ENCODE results near the gene KLHL18. TPM values are rescaled to one million over a fixed set of nuclear protein-coding genes. Genes with fewer than 3 reads are reported as not detected.

The KLHL18 gene
- polyA plus RNA-seq, 1 donor from 2014 or later, result 37.0 TPM

- H3K4me3 ChIP-seq (ENCODE audit: low read length), result no peak overlapping the region
- no peaks in the 10 kb centered on the region for H3K27me3 ChIP-seq (ENCODE audit: insufficient read depth, low read depth, low read length)
- TF ChIP-seq REST (IDR thresholded peaks at IDR 0.05; ENCODE audit: borderline replicate concordance), result no peak
- no peak for TF ChIP-seq POLR2AphosphoS5 (IDR thresholded peaks at IDR 0.05)
- no peak for TF ChIP-seq EP300 (conservative IDR thresholded peaks at IDR 0.05; ENCODE audit: poor library complexity, severe bottlenecking)
- TF ChIP-seq RAD21 (conservative IDR thresholded peaks at IDR 0.05), result no peak
- TF ChIP-seq SMC3 (conservative IDR thresholded peaks at IDR 0.05; ENCODE audit: poor library complexity), result no peak
- TF ChIP-seq MXI1 (conservative IDR thresholded peaks at IDR 0.05; ENCODE audit: poor library complexity, severe bottlenecking), result no peak
- no peak for TF ChIP-seq EZH2 (IDR thresholded peaks at IDR 0.05; ENCODE audit: borderline replicate concordance, insufficient read depth, low read length, poor library complexity, severe bottlenecking)
- TF ChIP-seq TAF1 (IDR thresholded peaks at IDR 0.05; ENCODE audit: low read depth), result no peak
- no peak for TF ChIP-seq CTCF (IDR thresholded peaks at IDR 0.05; ENCODE audit: poor library complexity, severe bottlenecking)
- H3K9me3 ChIP-seq (ENCODE audit: low read length), result no peaks in the 10 kb centered on the region
- H3K4me2 ChIP-seq (ENCODE audit: low read length), result no peak overlapping the region
- H3F3A ChIP-seq (ENCODE audit: insufficient read depth, low read length, poor library complexity, severe bottlenecking), result no peaks in the 10 kb centered on the region
- H3K36me3 ChIP-seq (ENCODE audit: insufficient read depth, low read length), result peaks cover 6% of the 10 kb centered on the region
- H3K9me2 ChIP-seq (ENCODE audit: insufficient read depth, low read length), result no peaks in the 10 kb centered on the region
- no peaks in the 10 kb centered on the region for H4K20me1 ChIP-seq (ENCODE audit: insufficient read depth)
- H3K79me2 ChIP-seq (replicated peaks; ENCODE audit: insufficient read depth, low read length), result peaks cover 5% of the 10 kb centered on the region
- H3K27ac ChIP-seq (ENCODE audit: low read length), result no peak overlapping the region
- H2AFZ ChIP-seq (ENCODE audit: low read depth, low read length), result no peak overlapping the region
- no peak overlapping the region for H3K9ac ChIP-seq (ENCODE audit: low read length)
Measured at GRCh38 chr3:47295322-47295721, 12.6 kb downstream of the KLHL18 start.

- H3K27ac ChIP-seq (ENCODE audit: low read length), result no peak overlapping the region
- no peak overlapping the region for H2AFZ ChIP-seq (ENCODE audit: low read depth, low read length)
- H3F3A ChIP-seq (ENCODE audit: insufficient read depth, low read length, poor library complexity, severe bottlenecking), result no peaks in the 10 kb centered on the region
- no peak for TF ChIP-seq EP300 (conservative IDR thresholded peaks at IDR 0.05; ENCODE audit: poor library complexity, severe bottlenecking)
- no peak for TF ChIP-seq SMC3 (conservative IDR thresholded peaks at IDR 0.05; ENCODE audit: poor library complexity)
- no peak for TF ChIP-seq POLR2AphosphoS5 (IDR thresholded peaks at IDR 0.05)
- no peak for TF ChIP-seq TAF1 (IDR thresholded peaks at IDR 0.05; ENCODE audit: low read depth)
- TF ChIP-seq CTCF (IDR thresholded peaks at IDR 0.05; ENCODE audit: poor library complexity, severe bottlenecking), result no peak
- no peak for TF ChIP-seq EZH2 (IDR thresholded peaks at IDR 0.05; ENCODE audit: borderline replicate concordance, insufficient read depth, low read length, poor library complexity, severe bottlenecking)
- no peak for TF ChIP-seq MXI1 (conservative IDR thresholded peaks at IDR 0.05; ENCODE audit: poor library complexity, severe bottlenecking)
- TF ChIP-seq REST (IDR thresholded peaks at IDR 0.05; ENCODE audit: borderline replicate concordance), result no peak
- TF ChIP-seq RAD21 (conservative IDR thresholded peaks at IDR 0.05), result no peak
- no peaks in the 10 kb centered on the region for H3K9me2 ChIP-seq (ENCODE audit: insufficient read depth, low read length)
- H3K79me2 ChIP-seq (replicated peaks; ENCODE audit: insufficient read depth, low read length), result peaks cover 5% of the 10 kb centered on the region
- no peak overlapping the region for H3K4me3 ChIP-seq (ENCODE audit: low read length)
- H4K20me1 ChIP-seq (ENCODE audit: insufficient read depth), result no peaks in the 10 kb centered on the region
- H3K9ac ChIP-seq (ENCODE audit: low read length), result no peak overlapping the region
- no peaks in the 10 kb centered on the region for H3K27me3 ChIP-seq (ENCODE audit: insufficient read depth, low read depth, low read length)
- H3K4me2 ChIP-seq (ENCODE audit: low read length), result no peak overlapping the region
- peaks cover 6% of the 10 kb centered on the region for H3K36me3 ChIP-seq (ENCODE audit: insufficient read depth, low read length)
- H3K9me3 ChIP-seq (ENCODE audit: low read length), result no peaks in the 10 kb centered on the region
Measured at GRCh38 chr3:47295976-47296375, 13.2 kb downstream of the KLHL18 start.
